ENCODE measurements around the gene ADISSP. TPM values are rescaled to one million over a fixed set of nuclear protein-coding genes. Genes with fewer than 3 reads are reported as not detected.

Gene ADISSP
- total and polyA plus RNA-seq, 4 donors: 8.6 to 53.7 (median 35.1) TPM

- H3K36me3 ChIP-seq (ENCODE audit: control insufficient read depth in 4 of 4, insufficient read depth in 4 of 4, low read length in 4 of 4): peaks cover 0 to 6% (median 3%) of the 10 kb centered on the region in 4 donors
- no peak for DNase-seq
- H3K4me3 ChIP-seq: no peak overlapping the region
- no peaks in the 10 kb centered on the region for H3K9me3 ChIP-seq (ENCODE audit: control insufficient read depth in 4 of 4, insufficient read depth in 3 of 4, low read length in 3 of 4)
- ATAC-seq (ENCODE audit: insufficient read depth, low FRiP score): no peak
- peaks cover 0 to 55% (median 17%) of the 10 kb centered on the region in 5 donors for H3K4me1 ChIP-seq (ENCODE audit: control insufficient read depth in 5 of 5, insufficient read depth in 5 of 5, low read length in 5 of 5)
- no peaks in the 10 kb centered on the region for H3K27me3 ChIP-seq (ENCODE audit: control insufficient read depth in 3 of 3, insufficient read depth in 3 of 3, low read length in 2 of 3)
- H3K9ac ChIP-seq (ENCODE audit: insufficient read depth in 1 of 2, low read length in 2 of 2): no peak overlapping the region
- 76 to 79% methylated on average over 4 of the region's 4 CpGs for WGBS, 2 donors
- no peak for TF ChIP-seq CTCF (IDR thresholded peaks at IDR 0.05; ENCODE audit: control extremely low read depth, extremely low read depth)
- no peak overlapping the region for H3K27ac ChIP-seq (ENCODE audit: low read depth in 1 of 2, low read length in 1 of 2)
Measured at GRCh38 chr20:3735768-3736167, 31.8 kb downstream of the ADISSP start.

- Histone ChIP-seq H3K27me3 (ENCODE audit: control insufficient read depth in 3 of 3, insufficient read depth in 3 of 3, low read length in 2 of 3) (peaks cover 0 to 2% (median 0%) of the 10 kb centered on the region in 3 donors), H3K9ac (ENCODE audit: insufficient read depth in 1 of 2, low read length in 2 of 2) (no peak overlapping the region), H3K36me3 (ENCODE audit: control insufficient read depth in 4 of 4, insufficient read depth in 4 of 4, low read length in 4 of 4) (peaks cover 0 to 6% (median 3%) of the 10 kb centered on the region in 4 donors), H3K9me3 (ENCODE audit: control insufficient read depth in 4 of 4, insufficient read depth in 3 of 4, low read length in 3 of 4) (no peaks in the 10 kb centered on the region), H3K4me1 (ENCODE audit: control insufficient read depth in 5 of 5, insufficient read depth in 5 of 5, low read length in 5 of 5) (peaks cover 0 to 49% (median 14%) of the 10 kb centered on the region in 5 donors), H3K27ac (ENCODE audit: low read depth in 1 of 2, low read length in 1 of 2) (peak overlapping the region; percentile 61 to 70), H3K4me3 (no peak overlapping the region)
- TF ChIP-seq CTCF (IDR thresholded peaks at IDR 0.05; ENCODE audit: control extremely low read depth, extremely low read depth): no peak
- DNase-seq: peak in 1 of 3 donors; percentile 35
- WGBS, 2 donors: 50 to 70% methylated on average over 12 of the region's 12 CpGs
- no peak for ATAC-seq (ENCODE audit: insufficient read depth, low FRiP score)
Measured at GRCh38 chr20:3734111-3734843, 33.3 kb downstream of the ADISSP start.

- DNase-seq (peak in 1 of 3 donors; percentile 50), ATAC-seq (ENCODE audit: insufficient read depth, low FRiP score) (no peak)
- H3K9me3 ChIP-seq (ENCODE audit: control insufficient read depth in 4 of 4, insufficient read depth in 3 of 4, low read length in 3 of 4): no peaks in the 10 kb centered on the region
- WGBS, 2 donors: 66 to 87% methylated on average over 20 of the region's 20 CpGs
- peaks cover 0 to 45% (median 14%) of the 10 kb centered on the region in 5 donors for H3K4me1 ChIP-seq (ENCODE audit: control insufficient read depth in 5 of 5, insufficient read depth in 5 of 5, low read length in 5 of 5)
- peak overlapping the region in 1 of 2 donors; percentile 76 for H3K9ac ChIP-seq (ENCODE audit: insufficient read depth in 1 of 2, low read length in 2 of 2)
- no peak for TF ChIP-seq CTCF (IDR thresholded peaks at IDR 0.05; ENCODE audit: control extremely low read depth, extremely low read depth)
- H3K27ac ChIP-seq (ENCODE audit: low read depth in 1 of 2, low read length in 1 of 2): peak overlapping the region; percentile 75 to 80
- peaks cover 0 to 3% (median 0%) of the 10 kb centered on the region in 3 donors for H3K27me3 ChIP-seq (ENCODE audit: control insufficient read depth in 3 of 3, insufficient read depth in 3 of 3, low read length in 2 of 3)
- peaks cover 0 to 3% (median 0%) of the 10 kb centered on the region in 4 donors for H3K36me3 ChIP-seq (ENCODE audit: control insufficient read depth in 4 of 4, insufficient read depth in 4 of 4, low read length in 4 of 4)
- peak overlapping the region; percentile 68 for H3K4me3 ChIP-seq
Measured at GRCh38 chr20:3733119-3733995, 34.2 kb downstream of the ADISSP start.
